H1 (cell line): ENCODE data around the gene NECTIN3. TPM values are rescaled to one million over a fixed set of nuclear protein-coding genes. Genes with fewer than 3 reads are reported as not detected.

Experiments
- CTCF ChIA-PET: fragments of 300-600 bp; sonication (Branson Sonifier 250); formaldehyde crosslinking; loops from one replicate; lab custom pipeline; 2021; ENCODE audit not compliant: partially characterized antibody; lab: Charles Lee
- POLR2A ChIA-PET: fragments of 300-600 bp; sonication (Branson Sonifier 250); formaldehyde crosslinking; loops from one replicate; lab custom pipeline; 2021; ENCODE audit warnings: inconsistent platforms; ENCODE audit not compliant: partially characterized antibody; lab: Charles Lee
- DNase-seq, 2 experiments: peaks; one replicate each; pipeline versions ENCODE4 v3.0.0 to v3.0.0-alpha.2; 2010 to 2022; ENCODE audit warnings: low spot score in 2 of 2, low read depth in 1 of 2, mixed read lengths in 1 of 2
- FAIRE-seq: peaks from 2 replicates; lab custom pipeline; 2011; peaks lifted over from hg19 to GRCh38; lab: Jason Lieb, UNC
- H2AFZ ChIP-seq: 2 replicates; pipeline ENCODE4 v1.8.1; 2012; ENCODE audit warnings: low read length, inconsistent platforms
- H2AK5ac ChIP-seq: 2 replicates; pipeline ENCODE4 v1.6.1; 2013; ENCODE audit warnings: low read depth, low read length
- H2BK120ac ChIP-seq: replicated peaks from 2 replicates; pipeline ENCODE3; 2013; ENCODE audit warnings: low read depth, low read length, inconsistent platforms
- H2BK12ac ChIP-seq: 2 replicates; pipeline ENCODE4 v1.6.1; 2013; ENCODE audit warnings: low read depth, low read length
- H2BK15ac ChIP-seq: 2 replicates; pipeline ENCODE4 v1.6.1; 2013; ENCODE audit warnings: low read length
- H2BK20ac ChIP-seq: 2 replicates; pipeline ENCODE4 v1.6.1; 2013; ENCODE audit warnings: low read length
- H2BK5ac ChIP-seq: 2 replicates; pipeline ENCODE4 v1.6.1; 2013; ENCODE audit warnings: low read depth, low read length
- H3K14ac ChIP-seq: 2 replicates; pipeline ENCODE4 v1.6.1; 2013; ENCODE audit warnings: inconsistent platforms; ENCODE audit not compliant: insufficient read length
- H3K18ac ChIP-seq: 2 replicates; pipeline ENCODE4 v1.6.1; 2013; ENCODE audit warnings: low read length; ENCODE audit errors: extremely low read depth
- H3K23ac ChIP-seq: 2 replicates; pipeline ENCODE4 v1.6.1; 2013; ENCODE audit warnings: inconsistent platforms; ENCODE audit not compliant: insufficient read length
- H3K23me2 ChIP-seq: 2 replicates; pipeline ENCODE4 v1.6.1; 2013; ENCODE audit warnings: low read depth, low read length
- H3K27ac ChIP-seq: 2 replicates; pipeline ENCODE4 v1.6.1; 2011; ENCODE audit warnings: low read depth, low read length, inconsistent platforms
- H3K27me3 ChIP-seq, 4 experiments: replicated peaks in 1 of 4; 1 replicate in 1 of 4; 2 replicates in 3 of 4; pipeline versions ENCODE4 v1.6.1 to v1.8.1; 2011 to 2013; ENCODE audit warnings: low read length in 3 of 4, mild to moderate bottlenecking in 3 of 4, inconsistent platforms in 2 of 4, mixed read lengths in 2 of 4, moderate library complexity in 1 of 4; ENCODE audit not compliant: control insufficient read depth in 3 of 4, insufficient read depth in 3 of 4; ENCODE audit errors: extremely low read depth in 1 of 4
- H3K36me3 ChIP-seq, 4 experiments: 2 replicates each; pipeline versions ENCODE4 v1.6.1 to v1.8.1; 2011 to 2013; ENCODE audit warnings: mild to moderate bottlenecking in 4 of 4, low read length in 3 of 4, moderate library complexity in 2 of 4, control low read depth in 1 of 4, inconsistent platforms in 1 of 4; ENCODE audit not compliant: insufficient read depth in 4 of 4, control insufficient read depth in 2 of 4
- H3K4ac ChIP-seq: replicated peaks from 2 replicates; pipeline ENCODE3; 2013; ENCODE audit warnings: low read length, low read depth, mixed read lengths, inconsistent platforms; ENCODE audit not compliant: insufficient read length
- H3K4me1 ChIP-seq, 4 experiments: replicated peaks in 1 of 4; 1 replicate in 1 of 4; 2 replicates in 3 of 4; pipeline versions ENCODE4 v1.6.1 to v1.8.1; 2011 to 2013; ENCODE audit warnings: low read length in 3 of 4, inconsistent platforms in 2 of 4, mixed read lengths in 1 of 4; ENCODE audit not compliant: insufficient read depth in 4 of 4, control insufficient read depth in 3 of 4
- H3K4me2 ChIP-seq, 2 experiments: 2 replicates each; pipeline versions ENCODE4 v1.6.1 to v1.8.1; 2011 to 2013; ENCODE audit warnings: low read depth in 2 of 2, low read length in 2 of 2, control low read depth in 1 of 2, inconsistent platforms in 1 of 2, mild to moderate bottlenecking in 1 of 2; ENCODE audit not compliant: insufficient read depth in 1 of 2
- H3K4me3 ChIP-seq, 4 experiments: fragments of 200-600, 300-600 bp in 1 of 4; sonication (generic), shearing (Covaris generic), sonication (Bioruptor Twin) in 1 of 4; 2 replicates each; pipeline versions ENCODE4 v1.5.1 to v1.8.1; 2011 to 2016; ENCODE audit warnings: low read length in 4 of 4, low read depth in 3 of 4, control low read depth in 2 of 4, inconsistent platforms in 2 of 4, mild to moderate bottlenecking in 2 of 4, mixed read lengths in 1 of 4, moderate library complexity in 1 of 4; ENCODE audit not compliant: insufficient read depth in 2 of 4; ENCODE audit errors: extremely low read depth in 1 of 4
- H3K56ac ChIP-seq: replicated peaks from 2 replicates; pipeline ENCODE3; 2013; ENCODE audit warnings: low read depth, mild to moderate bottlenecking, mixed read lengths, low read length, inconsistent platforms; ENCODE audit not compliant: insufficient read length
- H3K79me1 ChIP-seq: 2 replicates; pipeline ENCODE4 v1.6.1; 2013; ENCODE audit warnings: low read depth, low read length, control low read depth
- H3K79me2 ChIP-seq, 2 experiments: 2 replicates each; pipeline versions ENCODE4 v1.6.1 to v1.8.1; 2012 to 2013; ENCODE audit warnings: low read length in 2 of 2, mild to moderate bottlenecking in 2 of 2, inconsistent platforms in 1 of 2; ENCODE audit not compliant: insufficient read depth in 2 of 2, control insufficient read depth in 1 of 2
- H3K9ac ChIP-seq, 4 experiments: replicated peaks in 1 of 4; 1 replicate in 1 of 4; 2 replicates in 3 of 4; pipeline versions ENCODE4 v1.6.1 to v1.8.1; 2011 to 2013; ENCODE audit warnings: low read depth in 3 of 4, low read length in 3 of 4, control low read depth in 2 of 4, mild to moderate bottlenecking in 2 of 4, moderate library complexity in 2 of 4, inconsistent platforms in 1 of 4; ENCODE audit errors: extremely low read depth in 1 of 4
- H3K9me3 ChIP-seq, 2 experiments: 2 replicates each; pipeline versions ENCODE4 v1.6.1 to v1.8.1; 2012 to 2013; ENCODE audit warnings: mild to moderate bottlenecking in 2 of 2, moderate library complexity in 2 of 2, control low read depth in 1 of 2, inconsistent platforms in 1 of 2, low read depth in 1 of 2, low read length in 1 of 2, mixed read lengths in 1 of 2; ENCODE audit not compliant: insufficient read depth in 2 of 2
- H4K20me1 ChIP-seq, 2 experiments: replicated peaks in 1 of 2; 2 replicates each; pipeline versions ENCODE3 to v1.8.1; 2011 to 2013; ENCODE audit warnings: inconsistent platforms in 2 of 2, low read length in 2 of 2, mild to moderate bottlenecking in 1 of 2; ENCODE audit not compliant: insufficient read depth in 2 of 2, control insufficient read depth in 1 of 2
- H4K5ac ChIP-seq: 2 replicates; pipeline ENCODE4 v1.6.1; 2013; ENCODE audit warnings: low read length, low read depth, mixed read lengths, inconsistent platforms; ENCODE audit not compliant: insufficient read length
- H4K8ac ChIP-seq: 2 replicates; pipeline ENCODE4 v1.8.0; 2013; ENCODE audit warnings: mild to moderate bottlenecking, moderate library complexity, low read length, inconsistent platforms; ENCODE audit not compliant: insufficient read depth; ENCODE audit errors: extremely low read depth
- H4K91ac ChIP-seq: replicated peaks from 2 replicates; pipeline ENCODE3; 2013; ENCODE audit warnings: low read length, mixed read lengths, inconsistent platforms; ENCODE audit not compliant: insufficient read length
- BRCA1 ChIP-seq: IDR thresholded peaks from 2 replicates; pipeline ENCODE4 v1.6.1; 2012; ENCODE audit warnings: low read depth, low read length, improper control_type of control experiment
- CBX5 ChIP-seq: fragments of 300-800, 300-1000 bp; sonication (generic); IDR thresholded peaks from 2 replicates; pipeline ENCODE4 v1.7.1; 2016; ENCODE audit warnings: antibody characterized with exemption, low read length, low read depth
- CEBPB ChIP-seq: IDR thresholded peaks from 2 replicates; pipeline ENCODE4 v1.6.1; 2012; ENCODE audit warnings: low read depth, low read length
- EGR1 ChIP-seq: IDR thresholded peaks from 2 replicates; pipeline ENCODE4 v1.6.1; 2011; ENCODE audit warnings: low read depth, low read length, borderline replicate concordance
- RAD21 ChIP-seq, 2 experiments: IDR thresholded peaks in 1 of 2; conservative IDR thresholded peaks in 1 of 2; 2 replicates each; pipeline ENCODE4 v1.6.1; 2011; ENCODE audit warnings: low read depth in 2 of 2, low read length in 2 of 2, improper control_type of control experiment in 1 of 2, inconsistent platforms in 1 of 2, mild to moderate bottlenecking in 1 of 2, moderate library complexity in 1 of 2
- RXRA ChIP-seq: IDR thresholded peaks from 2 replicates; pipeline ENCODE4 v1.6.1; 2011; ENCODE audit warnings: low read depth, mild to moderate bottlenecking, low read length, moderate library complexity; ENCODE audit not compliant: insufficient read depth
- SAP30 ChIP-seq: fragments of 300-600 bp; sonication (generic); IDR thresholded peaks from 2 replicates; pipeline ENCODE4 v1.7.1; 2012; ENCODE audit warnings: low read length, moderate library complexity, mild to moderate bottlenecking, inconsistent platforms; ENCODE audit not compliant: insufficient read depth, insufficient replicate concordance
- SIRT6 ChIP-seq: IDR thresholded peaks from one replicate; pipeline ENCODE4 v1.7.1; 2012; ENCODE audit warnings: low read length, inconsistent platforms
- TBP ChIP-seq: IDR thresholded peaks from 2 replicates; pipeline ENCODE4 v1.6.1; 2011; ENCODE audit warnings: low read depth, low read length, improper control_type of control experiment
- TEAD4 ChIP-seq: IDR thresholded peaks from 2 replicates; pipeline ENCODE4 v1.6.1; 2012; ENCODE audit warnings: low read depth, low read length, inconsistent platforms, mixed read lengths
- YY1 ChIP-seq: IDR thresholded peaks from 2 replicates; pipeline ENCODE4 v1.6.1; 2011; ENCODE audit warnings: low read depth, mild to moderate bottlenecking, low read length
- polyA plus RNA-seq, 7 experiments: library from polyadenylated mRNA; depleted of rRNA in 3 of 7; stranded (reverse) in 5 of 7; unstranded in 2 of 7; fragments of >200 nt in 5 of 7; fragments of 200-250 nt in 2 of 7; gene quantifications; 1 replicate in 5 of 7; 2 replicates in 1 of 7; 4 replicates in 1 of 7; pipeline versions ENCODE4 v1.2.1 to v1.2.3, GENCODE V29; 2011 to 2013; ENCODE audit warnings: missing spikeins in 2 of 7, mixed read lengths in 2 of 7
- total RNA-seq: library from RNA; stranded (reverse); fragmentation: NEBNext Ultra II Directional; extraction: Animal tissue kit (Norgen Biotek cat#: 25700); gene quantifications from 2 replicates; pipeline ENCODE4 v1.2.1, GENCODE V29; 2021
- TF ChIP-seq, protein P1 (sequence below): IDR thresholded peaks from 2 replicates; pipeline ENCODE4 v1.6.1; 2012; ENCODE audit warnings: inconsistent platforms
- TF ChIP-seq, protein P2 (sequence below): IDR thresholded peaks from 2 replicates; pipeline ENCODE4 v1.6.1; 2012; ENCODE audit warnings: inconsistent platforms

The NECTIN3 gene
- total and polyA plus RNA-seq, 2 of the 8 experiments (the other 6 are each of a cell fraction or from before 2014, with no cell fraction given) = 13.6 to 50.6 TPM

DNA sequence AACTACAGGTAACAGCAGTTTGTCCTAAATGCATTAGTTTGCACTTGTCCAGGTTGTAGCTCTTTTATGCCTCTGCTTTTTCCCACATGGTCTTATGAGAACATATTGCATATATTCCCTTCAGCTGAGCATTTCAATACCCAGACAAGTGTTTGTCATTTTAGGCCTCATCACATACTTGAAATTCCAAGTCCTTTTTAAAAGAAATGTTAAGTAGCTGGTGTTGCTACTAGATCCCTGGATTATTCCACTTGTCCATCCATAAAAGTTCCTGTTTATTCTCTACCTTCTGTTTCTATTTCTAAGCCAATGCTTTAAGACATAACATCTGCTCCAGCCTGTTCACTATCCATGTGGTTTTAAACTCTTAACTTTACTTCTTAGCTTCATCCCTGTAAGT, 128.4 kb downstream of the NECTIN3 start:
- no peak overlapping the region for H2AFZ ChIP-seq
- no peak overlapping the region for H2BK120ac ChIP-seq
- no peak overlapping the region for H3K4ac ChIP-seq
- H2AK5ac ChIP-seq = no peak overlapping the region
- no peak overlapping the region for H3K9ac ChIP-seq
- H4K8ac ChIP-seq = no peak overlapping the region
- FAIRE-seq (no peak), DNase-seq (no peak)
- no peaks in the 10 kb centered on the region for H3K23me2 ChIP-seq
- no peak overlapping the region for H3K27ac ChIP-seq
- no peaks in the 10 kb centered on the region for H3K79me2 ChIP-seq
- H2BK15ac ChIP-seq = no peak overlapping the region
- H3K18ac ChIP-seq = no peak overlapping the region
- H3K23ac ChIP-seq = no peak overlapping the region
- H4K91ac ChIP-seq = no peak overlapping the region
- no peak overlapping the region for H3K14ac ChIP-seq
- ChIA-PET CTCF (interaction anchor here (0.6 to 1.3 kb wide), 3 partner anchors 10 to 349 kb away, joined by 3 to 4 read pairs (median 4); no protein-coding TSS in a partner anchor), POLR2A (no interaction called here)
- H3K79me1 ChIP-seq = no peaks in the 10 kb centered on the region
- H3K56ac ChIP-seq = no peak overlapping the region
- peaks cover 0 to 2% (median 2%) of the 10 kb centered on the region in 4 experiments; a peak in 2 of 7 replicates for H3K4me1 ChIP-seq
- peaks cover 0 to 12% (median 2%) of the 10 kb centered on the region in 4 experiments; a peak in 3 of 8 replicates for H3K36me3 ChIP-seq
- no peak overlapping the region for H3K4me2 ChIP-seq
- no peaks in the 10 kb centered on the region for H3K9me3 ChIP-seq
- no peak overlapping the region for H3K4me3 ChIP-seq
- no peaks in the 10 kb centered on the region for H3K27me3 ChIP-seq
- no peak overlapping the region for H4K5ac ChIP-seq
- H2BK20ac ChIP-seq = no peak overlapping the region
- H4K20me1 ChIP-seq = no peaks in the 10 kb centered on the region
- H2BK5ac ChIP-seq = no peak overlapping the region
- H2BK12ac ChIP-seq = no peak overlapping the region
- TF ChIP-seq RXRA (no peak), SIRT6 (no peak), SAP30 (no peak), CBX5 (no peak), RAD21 (IDR thresholded peaks at IDR 0.05 in 1 of 2, conservative IDR thresholded peaks at IDR 0.05 in 1 of 2; ENCODE audit: low read depth in 2 of 2, low read length in 2 of 2) (no peak), EGR1 (no peak), BRCA1 (no peak), TBP (no peak), YY1 (no peak), CEBPB (no peak), TEAD4 (no peak)
- TF ChIP-seq, protein P1, sequence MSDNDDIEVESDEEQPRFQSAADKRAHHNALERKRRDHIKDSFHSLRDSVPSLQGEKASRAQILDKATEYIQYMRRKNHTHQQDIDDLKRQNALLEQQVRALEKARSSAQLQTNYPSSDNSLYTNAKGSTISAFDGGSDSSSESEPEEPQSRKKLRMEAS = no peak
- TF ChIP-seq, protein P2, sequence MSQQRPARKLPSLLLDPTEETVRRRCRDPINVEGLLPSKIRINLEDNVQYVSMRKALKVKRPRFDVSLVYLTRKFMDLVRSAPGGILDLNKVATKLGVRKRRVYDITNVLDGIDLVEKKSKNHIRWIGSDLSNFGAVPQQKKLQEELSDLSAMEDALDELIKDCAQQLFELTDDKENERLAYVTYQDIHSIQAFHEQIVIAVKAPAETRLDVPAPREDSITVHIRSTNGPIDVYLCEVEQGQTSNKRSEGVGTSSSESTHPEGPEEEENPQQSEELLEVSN = no peak
